Activated naive CD8-positive, alpha-beta T cell treated with anti-CD3 and anti-CD28 coated beads for 36 hours (primary cell): ENCODE results near the gene KRTAP4-11. TPM values are rescaled to one million over a fixed set of nuclear protein-coding genes. Genes with fewer than 3 reads are reported as not detected.
"Not testable (repeated sequence)": the region's sequence is repeated elsewhere in the genome, so short reads cannot be mapped to it uniquely, and the experiment has no call there.

ENCODE experiments used
- DNase-seq: peaks from one replicate; pipeline ENCODE4 v3.0.0; 2021
- H3K27ac Mint-ChIP-seq: one replicate; pipeline ENCODE4 v1.8.0; 2022; ENCODE audit warnings: mild to moderate bottlenecking, moderate library complexity, mixed read lengths
- H3K27me3 Mint-ChIP-seq: one replicate; pipeline ENCODE4 v1.8.0; 2022; ENCODE audit warnings: mild to moderate bottlenecking, mixed read lengths
- H3K36me3 Mint-ChIP-seq: one replicate; pipeline ENCODE4 v1.8.0; 2021; ENCODE audit warnings: mild to moderate bottlenecking, mixed read lengths
- H3K4me1 Mint-ChIP-seq: one replicate; pipeline ENCODE4 v1.8.0; 2021; ENCODE audit warnings: mixed read lengths
- H3K4me3 Mint-ChIP-seq: one replicate; pipeline ENCODE4 v1.8.0; 2022; ENCODE audit warnings: mild to moderate bottlenecking, moderate library complexity, mixed read lengths
- H3K9me3 Mint-ChIP-seq: one replicate; pipeline ENCODE4 v1.8.0; 2022; ENCODE audit warnings: mixed read lengths
- total RNA-seq, 2 experiments: library from RNA; stranded (reverse); gene quantifications; one replicate each; pipeline ENCODE4 v1.2.3, GENCODE V29; 2021

KRTAP4-11 gene
- total RNA-seq, 2 experiments from 2014 or later = not detected

DNA sequence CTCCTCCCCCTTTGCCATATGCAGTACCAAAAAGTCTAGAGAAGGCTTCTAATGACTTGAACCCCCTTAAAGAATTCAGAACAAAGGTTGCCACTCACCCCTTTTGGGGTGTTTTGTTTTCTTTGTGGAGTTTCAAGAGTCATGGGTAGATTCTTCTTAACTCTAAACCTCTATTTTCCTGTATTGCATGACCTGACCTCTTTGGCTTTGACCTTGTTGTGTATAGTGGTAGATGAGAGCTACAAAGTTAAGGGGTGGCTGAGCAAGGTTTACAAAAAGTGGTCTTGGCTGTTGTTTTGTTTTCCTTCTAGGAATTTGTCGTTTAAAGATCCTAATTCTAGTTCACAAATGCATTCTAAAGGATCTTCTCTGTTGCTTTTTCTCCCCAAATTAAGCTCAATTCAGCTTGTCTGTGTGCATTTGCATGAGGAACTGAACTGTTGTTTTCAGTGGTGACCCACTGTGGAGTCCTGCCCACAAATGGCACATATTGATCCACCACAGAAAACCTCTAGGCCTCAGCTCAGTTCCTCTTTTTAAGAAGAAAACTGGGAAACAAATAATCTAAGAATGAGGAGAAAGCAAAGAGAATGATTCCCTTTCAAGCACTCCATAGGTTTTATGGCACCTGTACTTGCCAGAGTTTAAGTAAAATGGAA, 9.3 kb downstream of the KRTAP4-11 start:
- H3K27ac Mint-ChIP-seq, H3K4me3 Mint-ChIP-seq: not testable (repeated sequence)

DNA sequence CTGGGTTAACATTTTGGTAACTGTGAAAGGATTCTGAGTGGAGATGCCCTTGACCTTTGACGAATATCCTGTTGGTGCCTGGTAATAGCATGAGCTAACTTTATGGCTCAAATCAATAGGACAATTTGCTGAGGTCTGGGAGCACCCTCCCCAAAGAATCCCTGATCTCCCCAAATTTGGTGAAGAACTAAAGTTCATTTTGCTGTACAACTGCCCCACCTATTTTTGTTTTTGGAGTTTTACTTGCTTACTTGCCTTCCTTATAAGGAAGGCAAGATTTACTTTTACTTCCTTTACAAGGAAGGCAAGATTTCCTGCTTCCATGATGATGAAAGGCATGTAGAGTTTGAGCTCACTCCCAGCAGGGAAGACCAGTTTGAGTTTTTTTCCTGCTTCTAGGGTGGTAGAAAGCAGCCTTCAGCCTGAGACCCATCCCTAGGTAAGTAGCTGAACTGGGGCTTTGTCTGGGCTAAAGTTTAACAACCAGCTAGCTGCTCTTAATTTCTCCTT, 10.2 kb downstream of the KRTAP4-11 start:
- Mint-ChIP-seq H3K36me3 (no peaks in the 10 kb centered on the region), H3K4me1 (peaks cover 13% of the 10 kb centered on the region), H3K27ac (no peak overlapping the region), H3K9me3 (peaks cover 7% of the 10 kb centered on the region), H3K4me3 (no peak overlapping the region), H3K27me3 (peaks cover 3% of the 10 kb centered on the region)
- DNase-seq = no peak

More for the DNA sequence above, 9.3 kb downstream of the KRTAP4-11 start:
- not testable (repeated sequence) for H3K36me3 Mint-ChIP-seq, DNase-seq, H3K9me3 Mint-ChIP-seq, H3K27me3 Mint-ChIP-seq
- H3K4me1 Mint-ChIP-seq = peaks cover 13% of the 10 kb centered on the region

DNA sequence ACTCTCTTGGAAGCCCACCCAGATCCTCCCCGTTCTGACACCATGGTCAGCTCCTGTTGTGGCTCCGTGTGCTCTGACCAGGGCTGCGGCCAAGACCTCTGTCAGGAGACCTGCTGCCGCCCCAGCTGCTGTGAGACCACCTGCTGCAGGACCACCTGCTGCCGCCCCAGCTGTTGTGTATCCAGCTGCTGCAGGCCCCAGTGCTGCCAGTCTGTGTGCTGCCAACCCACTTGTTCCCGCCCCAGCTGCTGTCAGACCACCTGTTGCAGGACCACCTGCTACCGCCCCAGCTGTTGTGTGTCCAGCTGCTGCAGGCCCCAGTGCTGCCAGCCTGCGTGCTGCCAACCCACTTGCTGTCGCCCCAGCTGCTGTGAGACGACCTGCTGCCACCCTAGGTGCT, 12.8 kb downstream of the KRTAP4-11 start, which contains the start of gene KRTAP4-9:
Gene KRTAP4-9, plus strand, starts transcription at position 43 of the 400 bp plus-strand sequence. Its CDS starts 0 bp downstream, at position 43.
- not testable (repeated sequence) for H3K27me3 Mint-ChIP-seq, DNase-seq, H3K27ac Mint-ChIP-seq, H3K4me3 Mint-ChIP-seq, H3K9me3 Mint-ChIP-seq, H3K36me3 Mint-ChIP-seq
- H3K4me1 Mint-ChIP-seq = peaks cover 14% of the 10 kb centered on the region

DNA sequence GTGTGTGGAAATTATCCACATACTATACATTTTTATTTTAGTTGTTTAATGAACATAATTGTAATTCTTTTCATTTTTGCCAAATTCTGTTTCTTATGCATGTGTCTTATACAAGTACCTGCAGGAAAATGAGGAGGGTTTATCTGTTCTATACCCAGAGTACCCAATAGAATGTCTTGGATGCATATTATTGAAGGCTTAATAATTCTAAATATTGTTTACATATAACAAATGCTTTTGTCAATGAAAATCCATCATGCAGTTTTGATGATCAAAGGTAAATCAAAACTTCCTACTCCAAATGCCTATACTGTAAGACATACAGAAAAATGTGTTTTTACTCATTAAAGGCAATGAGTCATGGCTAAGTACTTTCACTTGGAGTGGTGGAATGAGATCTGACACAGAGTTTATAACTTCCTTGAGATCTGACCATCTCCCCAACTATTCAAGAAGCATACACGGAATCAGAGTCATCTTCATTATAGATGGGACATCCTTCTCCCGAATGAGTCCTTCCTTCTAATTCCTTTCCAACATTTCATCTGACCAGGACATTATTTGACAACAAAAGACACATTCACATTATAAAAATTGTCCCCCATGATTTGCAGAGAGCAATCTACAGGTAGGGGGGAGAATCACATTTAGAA, 13.7 kb downstream of the KRTAP4-11 start:
- H3K27me3 Mint-ChIP-seq, H3K9me3 Mint-ChIP-seq, H3K27ac Mint-ChIP-seq, H3K4me3 Mint-ChIP-seq, H3K36me3 Mint-ChIP-seq, DNase-seq: not testable (repeated sequence)
- H3K4me1 Mint-ChIP-seq = peaks cover 18% of the 10 kb centered on the region

DNA sequence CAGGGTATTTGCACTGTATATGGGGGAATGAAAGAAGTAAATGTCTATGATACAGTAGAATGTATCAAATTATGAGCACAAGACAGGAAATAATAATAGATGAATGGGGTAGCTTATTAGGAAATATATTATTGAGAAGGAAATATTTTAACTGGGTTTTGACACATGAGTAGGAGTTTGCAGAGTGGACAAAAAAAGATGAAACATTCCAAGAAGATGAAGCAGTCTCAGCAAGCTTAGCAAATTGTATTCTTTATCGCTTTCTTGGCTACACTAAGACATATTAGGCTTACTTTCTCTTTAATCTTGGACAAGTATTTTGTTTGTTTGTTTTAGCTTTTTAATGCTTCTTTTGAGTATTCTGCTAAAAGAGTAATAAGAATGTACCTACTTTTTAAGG, 14.3 kb downstream of the KRTAP4-11 start:
- no peaks in the 10 kb centered on the region for H3K36me3 Mint-ChIP-seq
- H3K27ac Mint-ChIP-seq = no peak overlapping the region
- DNase-seq = no peak
- peaks cover 17% of the 10 kb centered on the region for H3K4me1 Mint-ChIP-seq
- no peaks in the 10 kb centered on the region for H3K9me3 Mint-ChIP-seq
- peaks cover 3% of the 10 kb centered on the region for H3K27me3 Mint-ChIP-seq
- H3K4me3 Mint-ChIP-seq = no peak overlapping the region

DNA sequence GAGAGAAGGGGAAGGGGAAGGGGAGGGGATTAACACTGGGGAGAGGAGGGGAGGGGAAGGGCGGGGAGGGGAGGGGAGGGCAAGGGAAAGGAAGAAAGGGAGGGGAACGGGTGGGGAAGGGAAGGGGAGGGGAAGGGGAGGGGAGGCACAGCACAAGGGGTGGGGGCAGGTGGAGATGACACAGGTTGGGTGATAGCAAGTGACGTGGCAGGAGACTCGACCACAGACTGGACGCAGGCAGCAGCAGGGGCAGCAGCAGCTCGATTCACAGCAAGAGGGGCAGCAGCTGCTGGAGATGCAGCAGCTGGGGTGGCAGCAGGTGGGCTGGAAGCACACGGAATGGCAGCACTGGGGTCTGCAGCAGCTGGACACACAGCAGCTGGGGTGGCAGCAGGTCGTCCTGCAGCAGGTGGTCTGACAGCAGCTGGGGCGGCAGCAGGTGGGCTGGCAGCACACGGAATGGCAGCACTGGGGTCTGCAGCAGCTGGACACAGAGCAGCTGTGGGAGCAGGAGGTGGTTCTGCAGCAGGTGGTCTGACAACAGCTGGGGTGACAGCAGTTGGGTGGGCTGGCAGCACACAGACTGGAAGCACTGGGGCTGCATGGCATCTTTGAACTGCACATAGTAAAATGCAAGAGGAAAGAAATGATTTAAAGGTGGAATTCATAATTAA, 16.4 kb downstream of the KRTAP4-11 start, which contains the start of gene KRTAP4-16:
Gene KRTAP4-16, minus strand, starts transcription at position 624 of the 674 bp plus-strand sequence. Its CDS starts 0 bp downstream, at position 624.
- Mint-ChIP-seq H3K27me3 (peaks cover 6% of the 10 kb centered on the region), H3K27ac (no peak within 1 kb of the TSS), H3K4me1 (peaks cover 9% of the 10 kb centered on the region), H3K9me3 (no peaks in the 10 kb centered on the region), H3K36me3 (no peaks in the 10 kb centered on the region), H3K4me3 (no peak within 1 kb of the TSS)
- no peak for DNase-seq

DNA sequence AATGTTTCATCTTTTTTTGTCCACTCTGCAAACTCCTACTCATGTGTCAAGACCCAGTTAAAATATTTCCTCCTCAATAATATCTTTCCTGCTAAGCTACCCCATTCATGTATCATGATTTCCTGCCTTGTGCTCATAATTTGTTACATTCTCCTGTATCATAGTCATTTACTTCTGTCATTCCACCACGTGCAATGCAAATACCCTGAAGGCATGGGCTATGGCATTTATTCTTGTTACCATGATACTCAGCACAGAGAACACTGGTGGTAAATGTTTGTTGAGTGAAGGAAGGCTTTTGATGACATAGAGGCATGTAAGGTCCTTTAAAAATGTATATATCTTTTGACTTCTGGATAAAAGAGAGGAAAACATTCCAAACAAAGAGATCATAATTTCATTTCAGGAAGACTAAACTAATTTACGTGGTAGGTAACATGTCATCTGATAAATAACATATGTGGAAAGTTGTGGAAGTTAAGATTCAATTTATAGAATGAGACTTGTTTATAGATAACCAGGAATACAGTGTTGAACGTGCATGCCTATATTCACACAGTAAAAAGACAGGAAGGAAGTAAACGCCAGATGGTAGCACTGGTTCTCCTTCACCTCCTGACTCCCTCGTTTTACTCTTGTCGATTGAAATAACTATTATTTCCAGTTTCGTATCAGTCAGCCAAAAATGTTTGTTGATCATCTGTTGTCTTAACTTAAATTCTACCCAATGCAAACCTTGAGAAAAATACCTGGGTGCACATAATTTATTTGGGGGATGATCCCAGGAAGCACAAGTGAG, 18.3 kb downstream of the KRTAP4-11 start:
- H3K9me3 Mint-ChIP-seq, H3K27ac Mint-ChIP-seq, H3K4me1 Mint-ChIP-seq, DNase-seq, H3K27me3 Mint-ChIP-seq, H3K4me3 Mint-ChIP-seq, H3K36me3 Mint-ChIP-seq: not testable (repeated sequence)

DNA sequence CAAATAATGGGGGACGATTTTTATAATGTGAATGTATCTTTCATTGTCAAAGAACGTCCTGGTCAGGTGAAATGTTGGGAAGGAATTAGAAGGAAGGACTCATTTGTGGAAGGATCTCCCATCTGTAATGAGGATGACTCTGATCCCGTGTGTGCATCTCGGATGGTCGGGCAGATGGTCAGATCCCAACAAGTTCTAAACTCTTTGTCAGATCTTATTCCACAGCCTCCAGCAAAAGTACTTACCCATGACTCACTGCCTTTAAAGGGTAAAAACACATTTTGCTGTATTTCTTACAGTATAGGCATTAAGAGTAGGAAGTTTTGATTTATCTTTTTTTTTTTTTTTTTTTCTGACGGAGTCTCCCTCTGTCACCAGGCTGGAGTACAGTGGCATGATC, 19.7 kb downstream of the KRTAP4-11 start:
- Mint-ChIP-seq H3K36me3 (no peaks in the 10 kb centered on the region), H3K27ac (no peak overlapping the region), H3K4me3 (no peak overlapping the region), H3K27me3 (peaks cover 3% of the 10 kb centered on the region), H3K9me3 (no peaks in the 10 kb centered on the region), H3K4me1 (peaks cover 9% of the 10 kb centered on the region)
- DNase-seq = no peak

DNA sequence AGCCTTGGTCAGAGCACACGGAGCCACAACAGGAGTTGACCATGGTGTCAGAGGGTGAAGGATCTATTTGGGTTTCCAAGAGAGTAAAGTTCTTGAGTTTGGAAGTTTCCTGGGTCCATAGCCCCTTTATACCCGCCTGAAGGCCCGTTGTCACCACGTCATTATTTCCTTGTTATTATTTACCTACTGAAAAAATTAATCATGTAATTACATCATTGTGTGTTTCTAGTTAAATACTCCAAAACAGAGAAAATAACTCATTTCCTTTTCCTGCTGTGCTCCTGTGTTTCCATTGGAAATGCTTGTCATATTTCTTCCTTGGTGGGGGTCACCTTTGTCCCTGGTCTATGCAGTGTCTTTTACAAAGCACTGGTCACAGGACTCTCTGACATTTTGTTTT, 20.1 kb downstream of the KRTAP4-11 start, which contains the start of gene KRTAP4-8:
Gene KRTAP4-8, minus strand, starts transcription at position 101 of the 400 bp plus-strand sequence. Its CDS starts 58 bp downstream, at position 43.
- Mint-ChIP-seq H3K4me1 (peaks cover 9% of the 10 kb centered on the region), H3K27ac (no peak within 1 kb of the TSS), H3K27me3 (peaks cover 3% of the 10 kb centered on the region), H3K36me3 (no peaks in the 10 kb centered on the region), H3K4me3 (no peak within 1 kb of the TSS), H3K9me3 (peaks cover under 1% of the 10 kb centered on the region)
- no peak for DNase-seq

DNA sequence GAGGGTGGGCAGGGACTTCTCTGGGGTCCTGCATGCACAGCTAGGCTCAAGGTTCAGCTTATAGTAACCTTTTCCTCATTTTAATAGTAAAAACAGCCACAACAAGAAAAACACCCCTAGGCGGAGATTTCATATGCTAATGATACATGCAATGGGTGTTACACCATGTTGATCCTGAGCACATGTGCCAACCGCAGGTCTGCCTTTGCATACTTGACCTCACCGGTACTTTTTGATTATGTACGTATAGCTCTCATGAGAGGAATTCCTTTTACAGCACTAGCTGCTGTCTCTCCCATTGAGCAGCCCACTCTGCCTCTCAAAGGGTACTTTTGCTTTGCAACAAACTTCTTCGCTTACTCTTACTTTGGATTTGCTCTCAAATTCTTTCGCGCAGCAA, 22.1 kb downstream of the KRTAP4-11 start:
- Mint-ChIP-seq H3K27me3 (peaks cover 3% of the 10 kb centered on the region), H3K9me3 (peaks cover 4% of the 10 kb centered on the region), H3K36me3 (no peaks in the 10 kb centered on the region), H3K4me1 (peaks cover 8% of the 10 kb centered on the region), H3K27ac (no peak overlapping the region), H3K4me3 (no peak overlapping the region)
- DNase-seq = no peak

DNA sequence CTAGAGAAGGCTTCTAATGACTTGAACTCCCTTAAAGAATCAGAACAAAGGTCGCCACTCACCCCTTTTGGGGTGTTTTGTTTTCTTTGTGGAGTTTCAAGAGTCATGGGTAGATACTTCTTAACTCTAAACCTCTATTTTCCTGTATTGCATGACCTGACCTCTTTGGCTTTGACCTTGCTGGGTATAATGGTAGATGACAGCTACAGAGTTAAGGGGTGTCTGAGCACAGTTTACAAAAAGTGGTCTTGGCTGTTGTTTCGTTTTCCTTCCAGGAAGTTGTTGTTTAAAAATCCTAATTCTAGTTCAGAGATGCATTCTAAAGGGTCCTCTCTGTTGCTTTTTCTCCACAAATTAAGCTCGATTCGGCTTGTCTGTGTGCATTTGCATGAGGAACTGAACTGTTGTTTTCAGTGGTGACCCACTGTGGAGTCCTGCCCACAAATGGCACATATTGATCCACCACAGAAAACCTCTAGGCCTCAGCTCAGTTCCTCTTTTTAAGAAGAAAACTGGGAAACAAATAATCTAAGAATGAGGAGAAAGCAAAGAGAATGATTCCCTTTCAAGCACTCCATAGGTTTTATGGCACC, 29.3 kb downstream of the KRTAP4-11 start:
- not testable (repeated sequence) for H3K36me3 Mint-ChIP-seq, H3K27ac Mint-ChIP-seq, H3K9me3 Mint-ChIP-seq, H3K4me1 Mint-ChIP-seq, H3K27me3 Mint-ChIP-seq, DNase-seq, H3K4me3 Mint-ChIP-seq

DNA sequence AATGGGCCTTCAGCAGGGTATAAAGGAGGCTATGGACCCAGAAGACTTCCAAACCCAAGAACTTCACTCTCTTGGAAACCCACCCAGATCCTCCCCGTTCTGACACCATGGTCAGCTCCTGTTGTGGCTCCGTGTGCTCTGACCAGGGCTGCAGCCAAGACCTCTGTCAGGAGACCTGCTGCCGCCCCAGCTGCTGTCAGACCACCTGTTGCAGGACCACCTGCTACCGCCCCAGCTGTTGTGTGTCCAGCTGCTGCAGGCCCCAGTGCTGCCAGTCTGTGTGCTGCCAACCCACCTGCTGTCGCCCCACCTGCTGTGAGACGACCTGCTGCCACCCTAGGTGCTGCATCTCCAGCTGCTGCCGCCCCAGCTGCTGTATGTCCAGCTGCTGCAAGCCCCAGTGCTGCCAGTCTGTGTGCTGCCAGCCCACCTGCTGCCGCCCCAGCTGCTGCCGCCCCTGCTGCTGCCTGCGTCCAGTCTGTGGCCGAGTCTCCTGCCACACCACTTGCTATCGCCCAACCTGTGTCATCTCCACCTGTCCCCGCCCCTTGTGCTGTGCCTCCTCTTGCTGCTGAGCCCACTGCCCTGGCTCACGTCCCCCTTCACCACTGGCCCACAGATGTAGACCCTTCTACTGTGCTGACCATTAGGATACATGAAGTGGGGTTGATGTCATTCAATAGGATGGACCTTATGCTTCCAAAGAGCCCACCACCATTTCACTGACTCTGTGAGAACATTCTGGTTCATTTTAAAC, 33.9 kb downstream of the KRTAP4-11 start, which contains the start of gene KRTAP4-7:
Gene KRTAP4-7, plus strand, starts transcription at position 51 of the 757 bp plus-strand sequence. Its CDS starts 57 bp downstream, at position 108.
- not testable (repeated sequence) for H3K27ac Mint-ChIP-seq, H3K4me3 Mint-ChIP-seq, H3K36me3 Mint-ChIP-seq, DNase-seq, H3K4me1 Mint-ChIP-seq, H3K27me3 Mint-ChIP-seq, H3K9me3 Mint-ChIP-seq

DNA sequence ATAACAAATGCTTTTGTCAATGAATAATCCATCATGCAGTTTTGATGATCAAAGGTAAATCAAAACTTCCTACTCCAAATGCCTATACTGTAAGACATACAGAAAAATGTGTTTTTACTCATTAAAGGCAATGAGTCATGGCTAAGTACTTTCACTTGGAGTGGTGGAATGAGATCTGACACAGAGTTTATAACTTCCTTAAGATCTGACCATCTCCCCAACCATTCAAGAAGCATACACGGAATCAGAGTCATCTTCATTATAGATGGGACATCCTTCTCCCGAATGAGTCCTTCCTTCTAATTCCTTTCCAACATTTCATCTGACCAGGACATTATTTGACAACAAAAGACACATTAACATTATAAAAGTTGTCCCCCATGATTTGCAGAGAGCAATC, 34.7 kb downstream of the KRTAP4-11 start:
- not testable (repeated sequence) for H3K4me1 Mint-ChIP-seq, H3K36me3 Mint-ChIP-seq, H3K4me3 Mint-ChIP-seq, H3K27ac Mint-ChIP-seq, H3K9me3 Mint-ChIP-seq, DNase-seq, H3K27me3 Mint-ChIP-seq

DNA sequence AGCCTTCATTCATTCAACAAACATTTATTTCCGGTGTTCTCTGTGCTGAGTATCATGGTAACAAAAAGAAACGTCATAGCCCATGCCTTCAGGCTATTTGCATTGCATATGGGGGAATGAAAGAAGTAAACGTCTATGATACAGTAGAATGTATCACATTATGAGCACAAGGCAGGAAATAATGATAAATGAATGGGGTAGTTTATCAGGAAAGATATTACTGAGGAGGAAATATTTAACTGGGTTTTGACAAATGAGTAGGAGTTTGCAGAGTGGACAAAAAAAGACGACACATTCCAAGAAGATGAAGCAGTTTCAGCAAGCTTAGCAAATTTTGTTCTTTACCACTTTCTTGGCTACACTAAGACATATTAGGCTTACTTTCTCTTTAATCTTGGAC, 35.5 kb downstream of the KRTAP4-11 start:
- Mint-ChIP-seq H3K36me3 (no peaks in the 10 kb centered on the region), H3K4me3 (no peak overlapping the region), H3K4me1 (no peaks in the 10 kb centered on the region), H3K27me3 (peaks cover 2% of the 10 kb centered on the region), H3K27ac (no peak overlapping the region), H3K9me3 (no peaks in the 10 kb centered on the region)
- DNase-seq = no peak
